WERI-Rb-1 (cell line): ENCODE results near the gene CFAP97.

Experiments
- DNase-seq: peaks from one replicate; pipeline ENCODE4 v3.0.0-alpha.2; 2020
- H3K27ac ChIP-seq: fragments of 250-450 bp; sonication (Bioruptor Pico); 2 replicates; pipeline ENCODE4 v1.5.1; 2020; ENCODE audit warnings: mild to moderate bottlenecking, moderate library complexity
- H3K27me3 ChIP-seq: fragments of 250-450 bp; sonication (Bioruptor Pico); 2 replicates; pipeline ENCODE4 v1.5.1; 2021; ENCODE audit warnings: mild to moderate bottlenecking, low read depth, moderate library complexity; ENCODE audit not compliant: insufficient read depth, severe bottlenecking
- H3K36me3 ChIP-seq: fragments of 250-450 bp; sonication (Bioruptor Pico); 2 replicates; pipeline ENCODE4 v1.5.1; 2020; ENCODE audit warnings: mild to moderate bottlenecking, moderate library complexity
- H3K4me3 ChIP-seq: 2 replicates; pipeline ENCODE4 v1.5.1; 2011; ENCODE audit warnings: low read depth, mild to moderate bottlenecking, control low read depth, low read length
- H3K9me3 ChIP-seq: fragments of 250-450 bp; sonication (Bioruptor Pico); 2 replicates; pipeline ENCODE4 v1.5.1; 2021; ENCODE audit warnings: mild to moderate bottlenecking, moderate library complexity; ENCODE audit not compliant: severe bottlenecking
- CTCF ChIP-seq: IDR thresholded peaks from 2 replicates; pipeline ENCODE4 v1.5.1; 2011; ENCODE audit warnings: low read depth, mild to moderate bottlenecking, control low read depth, inconsistent platforms, low read length

Gene CFAP97

GRCh38 chr4:185227713-185228278, 24.0 kb upstream of the CFAP97 start:
- no peaks in the 10 kb centered on the region for H3K9me3 ChIP-seq
- TF ChIP-seq CTCF: no peak

GRCh38 chr4:185227131-185227551, 23.3 kb upstream of the CFAP97 start:
- peak; percentile 34; the same call in 1 of the 2 replicates for TF ChIP-seq CTCF
- Histone ChIP-seq H3K9me3 (no peaks in the 10 kb centered on the region), H3K36me3 (no peaks in the 10 kb centered on the region), H3K27me3 (no peaks in the 10 kb centered on the region), H3K27ac (no peak overlapping the region), H3K4me3 (no peak overlapping the region)
- DNase-seq: no peak

More at GRCh38 chr4:185227713-185228278, 24.0 kb upstream of the CFAP97 start:
- no peak overlapping the region for H3K27ac ChIP-seq
- H3K36me3 ChIP-seq: no peaks in the 10 kb centered on the region
- no peak for DNase-seq
- no peaks in the 10 kb centered on the region for H3K27me3 ChIP-seq
- H3K4me3 ChIP-seq: no peak overlapping the region

- TF ChIP-seq CTCF: no peak
- Histone ChIP-seq H3K36me3 (no peaks in the 10 kb centered on the region), H3K27me3 (no peaks in the 10 kb centered on the region), H3K9me3 (no peaks in the 10 kb centered on the region), H3K4me3 (no peak overlapping the region), H3K27ac (no peak overlapping the region)
- no peak for DNase-seq
Measured at GRCh38 chr4:185225940-185226339, 22.1 kb upstream of the CFAP97 start.

GRCh38 chr4:185224597-185224996, 20.8 kb upstream of the CFAP97 start:
- no peak for TF ChIP-seq CTCF
- Histone ChIP-seq H3K36me3 (no peaks in the 10 kb centered on the region), H3K27ac (no peak overlapping the region), H3K27me3 (no peaks in the 10 kb centered on the region), H3K4me3 (no peak overlapping the region), H3K9me3 (no peaks in the 10 kb centered on the region)
- no peak for DNase-seq

- no peak overlapping the region for H3K4me3 ChIP-seq
- H3K9me3 ChIP-seq: no peaks in the 10 kb centered on the region
- no peak for DNase-seq
- no peak overlapping the region for H3K27ac ChIP-seq
- TF ChIP-seq CTCF: no peak
- no peaks in the 10 kb centered on the region for H3K36me3 ChIP-seq
- H3K27me3 ChIP-seq: no peaks in the 10 kb centered on the region
Measured at GRCh38 chr4:185222598-185222997, 18.8 kb upstream of the CFAP97 start.

GRCh38 chr4:185221912-185222311, 18.1 kb upstream of the CFAP97 start:
- no peaks in the 10 kb centered on the region for H3K27me3 ChIP-seq
- no peak for DNase-seq
- no peak for TF ChIP-seq CTCF
- H3K27ac ChIP-seq: no peak overlapping the region
- H3K4me3 ChIP-seq: no peak overlapping the region
- no peaks in the 10 kb centered on the region for H3K36me3 ChIP-seq
- no peaks in the 10 kb centered on the region for H3K9me3 ChIP-seq
